Keratinocyte (primary cell): ENCODE measurements around the gene SDK1. TPM values are rescaled to one million over a fixed set of nuclear protein-coding genes. Genes with fewer than 3 reads are reported as not detected.

Experiments used
- DNase-seq: peaks from one replicate; pipeline ENCODE4 v3.0.0-alpha.2; 2011; ENCODE audit warnings: low read depth, missing footprints, low spot score
- FAIRE-seq: peaks from 2 replicates; lab custom pipeline; 2011; peaks lifted over from hg19 to GRCh38; lab: Jason Lieb, UNC
- H2AFZ ChIP-seq: 2 replicates; pipeline ENCODE4 v1.6.0; 2012; ENCODE audit warnings: low read length, control low read depth, inconsistent platforms; ENCODE audit not compliant: control insufficient read depth
- H3K27ac ChIP-seq: 2 replicates; pipeline ENCODE4 v1.5.1; 2011; ENCODE audit warnings: low read length; ENCODE audit not compliant: control insufficient read depth, insufficient read depth
- H3K27me3 ChIP-seq: 3 replicates; pipeline ENCODE4 v1.6.0; 2011; ENCODE audit warnings: low read length; ENCODE audit not compliant: control insufficient read depth, insufficient read depth; ENCODE audit errors: extremely low read depth
- H3K36me3 ChIP-seq, 2 experiments: 2 replicates in 1 of 2; 3 replicates in 1 of 2; pipeline ENCODE4 v1.5.1; 2011; ENCODE audit warnings: low read length in 2 of 2, mild to moderate bottlenecking in 1 of 2; ENCODE audit not compliant: control insufficient read depth in 2 of 2, insufficient read depth in 2 of 2; ENCODE audit errors: extremely low read depth in 1 of 2
- H3K4me1 ChIP-seq: 3 replicates; pipeline ENCODE4 v1.5.1; 2011; ENCODE audit warnings: low read length; ENCODE audit not compliant: control insufficient read depth, insufficient read depth; ENCODE audit errors: extremely low read depth
- H3K4me2 ChIP-seq: 3 replicates; pipeline ENCODE4 v1.6.0; 2011; ENCODE audit warnings: low read depth, low read length; ENCODE audit not compliant: control insufficient read depth, insufficient read depth; ENCODE audit errors: extremely low read depth
- H3K4me3 ChIP-seq, 3 experiments: fragments of 200-600 bp in 1 of 3; sonication (generic) in 1 of 3; 2 replicates in 2 of 3; 3 replicates in 1 of 3; pipeline ENCODE4 v1.5.1; 2011 to 2016; ENCODE audit warnings: low read length in 3 of 3, mild to moderate bottlenecking in 3 of 3, control low read depth in 2 of 3, inconsistent platforms in 1 of 3, low read depth in 1 of 3, mixed read lengths in 1 of 3, mixed run types in 1 of 3, moderate library complexity in 1 of 3; ENCODE audit not compliant: control insufficient read depth in 2 of 3, insufficient read depth in 2 of 3; ENCODE audit errors: extremely low read depth in 1 of 3
- H3K79me2 ChIP-seq: 2 replicates; pipeline ENCODE4 v1.6.0; 2012; ENCODE audit warnings: low read length; ENCODE audit not compliant: control insufficient read depth, insufficient read depth
- H3K9ac ChIP-seq: 3 replicates; pipeline ENCODE4 v1.6.0; 2011; ENCODE audit warnings: low read length; ENCODE audit not compliant: control insufficient read depth, insufficient read depth; ENCODE audit errors: extremely low read depth
- H3K9me1 ChIP-seq: 3 replicates; pipeline ENCODE4 v1.6.0; 2011; ENCODE audit warnings: low read length; ENCODE audit not compliant: control insufficient read depth, insufficient read depth; ENCODE audit errors: extremely low read depth
- H3K9me3 ChIP-seq: 2 replicates; pipeline ENCODE4 v1.5.1; 2012; ENCODE audit warnings: low read depth, low read length; ENCODE audit not compliant: control insufficient read depth
- H4K20me1 ChIP-seq: 3 replicates; pipeline ENCODE4 v1.6.0; 2011; ENCODE audit warnings: low read length; ENCODE audit not compliant: control insufficient read depth, insufficient read depth; ENCODE audit errors: extremely low read depth
- EZH2 ChIP-seq: IDR thresholded peaks from one replicate; pipeline ENCODE4 v1.6.1; 2012; ENCODE audit warnings: inconsistent platforms, mild to moderate bottlenecking, low read length, moderate library complexity
- dilution Hi-C: fragments of 300-500 bp; cut with MboI; formaldehyde crosslinking; loops from one replicate; pipeline ENCODE4 v1.7.0; 2020; ENCODE audit warnings: low sequenced_read_pairs; ENCODE audit not compliant: extremely low pct_ligation_motif_present
- polyA plus RNA-seq, 5 experiments: library from polyadenylated mRNA; depleted of rRNA in 3 of 5; stranded (reverse) in 3 of 5; stranded (forward) in 1 of 5; unstranded in 1 of 5; fragments of >200 nt; gene quantifications; 1 replicate in 1 of 5; 2 replicates in 3 of 5; 3 replicates in 1 of 5; pipeline versions ENCODE4 v1.2.1 to v1.2.3, GENCODE V29; 2011 to 2012; ENCODE audit warnings: missing spikeins in 2 of 5, low read depth in 1 of 5, low replicate concordance in 1 of 5
- TF ChIP-seq, protein P1 (sequence below), 3 experiments: IDR thresholded peaks in 1 of 3; conservative IDR thresholded peaks in 1 of 3; optimal IDR thresholded peaks in 1 of 3; 2 replicates in 2 of 3; 3 replicates in 1 of 3; pipeline versions ENCODE3 to v1.5.1; 2011; ENCODE audit warnings: low read length in 3 of 3, mild to moderate bottlenecking in 3 of 3, moderate library complexity in 2 of 3, control low read depth in 1 of 3, inconsistent platforms in 1 of 3; ENCODE audit not compliant: insufficient read depth in 2 of 3; ENCODE audit errors: extremely low read depth in 1 of 3

Gene SDK1
- polyA plus RNA-seq, 1 donor (not counting 4 experiments of a cell fraction or from before 2014, with no cell fraction given), result 0.66 TPM

DNA sequence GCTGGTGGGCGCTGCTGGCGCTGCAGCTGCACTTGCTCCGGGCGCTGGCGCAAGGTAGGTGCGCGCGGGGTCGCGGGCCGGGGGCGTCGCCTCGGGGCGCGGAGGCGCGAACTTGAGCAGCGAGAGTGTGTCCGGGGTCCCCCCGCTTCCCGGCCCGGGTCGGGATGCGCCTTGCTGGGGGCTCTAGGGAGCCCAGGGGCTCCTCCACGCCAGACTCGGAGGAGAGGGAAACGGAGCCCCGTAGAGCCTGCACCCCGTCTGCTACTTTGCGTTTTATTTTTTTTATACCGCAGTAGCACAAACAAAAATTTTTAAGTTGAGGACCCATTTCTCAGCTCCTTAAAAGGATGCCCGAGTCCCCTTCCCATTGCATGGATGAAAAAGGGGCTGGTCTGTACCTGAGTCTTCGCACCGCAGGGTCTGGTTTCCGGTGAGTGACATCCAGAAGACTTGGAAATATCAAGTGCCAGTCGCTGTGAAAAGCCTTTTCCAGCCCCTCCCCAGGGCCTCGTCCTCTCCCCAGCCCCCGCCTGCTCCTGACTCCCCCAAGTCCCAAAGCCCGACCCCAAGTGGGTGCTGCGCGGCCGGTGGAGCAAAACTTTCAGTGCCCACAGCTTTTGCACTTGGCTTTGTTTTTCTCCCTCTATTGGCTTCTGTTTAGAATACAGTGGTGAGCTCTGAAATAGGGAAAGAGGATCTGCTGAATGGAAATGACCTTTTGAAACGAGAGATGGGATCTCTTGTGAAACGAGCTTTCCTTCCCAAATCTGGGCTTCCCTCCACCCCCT is 973 bp downstream of the SDK1 start:
- Histone ChIP-seq H3K4me2 (peak overlapping the region; percentile 3), H3K9ac (no peak overlapping the region), H3K27ac (no peak overlapping the region), H3K4me1 (no peaks in the 10 kb centered on the region), H3K36me3 (no peaks in the 10 kb centered on the region), H3K9me3 (no peaks in the 10 kb centered on the region), H3K79me2 (no peaks in the 10 kb centered on the region), H3K27me3 (peaks cover 21% of the 10 kb centered on the region), H2AFZ (no peak overlapping the region), H3K4me3 (peak overlapping the region in 1 of 3 experiments; percentile 27), H4K20me1 (no peaks in the 10 kb centered on the region), H3K9me1 (no peaks in the 10 kb centered on the region)
- FAIRE-seq (no peak), DNase-seq (no peak)
- dilution Hi-C loops, result no loop called here
- TF ChIP-seq, protein P1, sequence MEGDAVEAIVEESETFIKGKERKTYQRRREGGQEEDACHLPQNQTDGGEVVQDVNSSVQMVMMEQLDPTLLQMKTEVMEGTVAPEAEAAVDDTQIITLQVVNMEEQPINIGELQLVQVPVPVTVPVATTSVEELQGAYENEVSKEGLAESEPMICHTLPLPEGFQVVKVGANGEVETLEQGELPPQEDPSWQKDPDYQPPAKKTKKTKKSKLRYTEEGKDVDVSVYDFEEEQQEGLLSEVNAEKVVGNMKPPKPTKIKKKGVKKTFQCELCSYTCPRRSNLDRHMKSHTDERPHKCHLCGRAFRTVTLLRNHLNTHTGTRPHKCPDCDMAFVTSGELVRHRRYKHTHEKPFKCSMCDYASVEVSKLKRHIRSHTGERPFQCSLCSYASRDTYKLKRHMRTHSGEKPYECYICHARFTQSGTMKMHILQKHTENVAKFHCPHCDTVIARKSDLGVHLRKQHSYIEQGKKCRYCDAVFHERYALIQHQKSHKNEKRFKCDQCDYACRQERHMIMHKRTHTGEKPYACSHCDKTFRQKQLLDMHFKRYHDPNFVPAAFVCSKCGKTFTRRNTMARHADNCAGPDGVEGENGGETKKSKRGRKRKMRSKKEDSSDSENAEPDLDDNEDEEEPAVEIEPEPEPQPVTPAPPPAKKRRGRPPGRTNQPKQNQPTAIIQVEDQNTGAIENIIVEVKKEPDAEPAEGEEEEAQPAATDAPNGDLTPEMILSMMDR (optimal IDR thresholded peaks at IDR 0.05 in 1 of 3, IDR thresholded peaks at IDR 0.05 in 1 of 3, conservative IDR thresholded peaks at IDR 0.05 in 1 of 3; ENCODE audit: extremely low read depth in 1 of 3, insufficient read depth in 2 of 3, low read length in 3 of 3), result no peak
- TF ChIP-seq EZH2, result peak; percentile 93

DNA sequence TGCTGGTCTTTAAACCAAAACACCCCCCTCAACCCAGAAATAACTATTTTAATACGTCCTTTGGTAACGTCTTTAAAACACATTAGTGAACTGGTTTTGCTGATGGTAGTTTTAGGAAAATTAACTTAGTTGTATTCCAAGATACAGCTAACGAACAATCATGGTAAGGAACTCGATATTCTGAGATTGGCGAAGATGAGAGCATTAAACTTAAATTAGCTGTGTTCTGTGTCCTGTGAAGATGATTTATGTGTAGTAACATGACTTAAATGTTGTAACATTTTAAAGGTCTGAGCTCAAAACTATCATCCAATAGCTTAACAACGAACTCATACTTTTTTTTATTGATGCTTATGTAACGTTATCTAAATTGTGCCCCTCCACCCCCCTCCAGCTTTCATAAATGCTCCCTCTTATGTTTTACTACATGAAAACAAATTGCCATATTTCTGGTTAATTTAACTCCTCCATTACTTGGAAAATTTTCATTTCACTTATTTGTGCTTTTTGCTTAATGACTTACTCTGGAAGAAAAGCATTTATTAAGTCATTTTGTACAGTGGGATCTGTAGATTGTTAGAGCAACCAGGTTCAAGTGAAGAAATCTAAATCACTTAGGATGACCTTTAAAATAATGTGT is 1.7 kb downstream of the SDK1 start:
- Histone ChIP-seq H3K9me3 (no peaks in the 10 kb centered on the region), H3K9ac (no peak overlapping the region), H3K27ac (no peak overlapping the region), H3K79me2 (no peaks in the 10 kb centered on the region), H4K20me1 (no peaks in the 10 kb centered on the region), H3K4me2 (no peak overlapping the region), H3K27me3 (peaks cover 21% of the 10 kb centered on the region), H3K9me1 (no peaks in the 10 kb centered on the region), H2AFZ (no peak overlapping the region), H3K4me1 (no peaks in the 10 kb centered on the region), H3K4me3 (no peak overlapping the region), H3K36me3 (no peaks in the 10 kb centered on the region)
- TF ChIP-seq, protein P1 (optimal IDR thresholded peaks at IDR 0.05 in 1 of 3, IDR thresholded peaks at IDR 0.05 in 1 of 3, conservative IDR thresholded peaks at IDR 0.05 in 1 of 3; ENCODE audit: extremely low read depth in 1 of 3, insufficient read depth in 2 of 3, low read length in 3 of 3), result no peak
- TF ChIP-seq EZH2, result no peak
- dilution Hi-C loops, result no loop called here
- FAIRE-seq, result no peak
- no peak for DNase-seq
